ENCODE results near the gene FGD4.
"Not testable (repeated sequence)": the region's sequence is repeated elsewhere in the genome, so short reads cannot be mapped to it uniquely, and the experiment has no call there.

The FGD4 gene

DNA sequence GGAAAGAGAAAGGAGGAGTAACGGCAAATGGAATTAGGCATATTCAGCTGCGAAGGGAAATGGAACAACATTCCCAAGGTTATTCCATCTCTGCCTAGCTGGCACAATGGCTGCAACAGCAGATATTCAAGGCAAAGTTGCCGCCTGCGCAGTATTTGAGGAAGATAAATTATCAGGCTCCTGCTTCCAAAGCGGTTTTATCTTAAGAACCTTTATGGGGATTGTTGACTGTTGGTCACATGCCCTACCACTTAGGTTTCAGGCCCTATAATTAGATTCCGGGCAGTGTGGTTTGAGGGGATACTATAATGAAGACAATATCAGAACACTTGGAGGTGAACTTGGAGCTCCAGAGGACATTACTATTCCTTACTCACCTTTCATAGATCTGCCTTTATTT lies 99.7 kb downstream of the FGD4 start:
- no peak for DNase-seq

GRCh38 chr12:32501835-32502333 lies 102.5 kb downstream of the FGD4 start:
- no peak for DNase-seq

GRCh38 chr12:32502693-32503502 lies 103.5 kb downstream of the FGD4 start:
- DNase-seq = no peak

GRCh38 chr12:32503730-32504129 lies 104.4 kb downstream of the FGD4 start:
- DNase-seq = no peak

DNA sequence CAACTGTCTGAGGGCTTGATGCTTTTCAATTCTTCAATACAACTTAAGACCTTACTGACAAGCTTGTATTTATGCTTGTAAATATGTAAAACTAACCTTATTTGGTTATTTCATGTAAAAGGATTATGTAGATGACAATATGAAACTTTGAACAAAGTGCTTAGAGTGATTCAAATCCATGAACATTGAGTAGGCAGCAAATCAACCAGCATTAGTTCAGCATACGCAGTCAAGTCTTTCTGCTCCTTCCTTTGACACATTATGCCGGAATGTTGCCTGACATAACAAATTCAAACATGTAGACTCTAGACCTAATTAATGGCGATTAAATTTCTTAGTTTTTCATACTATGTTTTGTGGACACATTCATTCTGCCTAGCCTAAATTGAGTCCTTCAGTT lies 105.2 kb downstream of the FGD4 start:
- DNase-seq = no peak

DNA sequence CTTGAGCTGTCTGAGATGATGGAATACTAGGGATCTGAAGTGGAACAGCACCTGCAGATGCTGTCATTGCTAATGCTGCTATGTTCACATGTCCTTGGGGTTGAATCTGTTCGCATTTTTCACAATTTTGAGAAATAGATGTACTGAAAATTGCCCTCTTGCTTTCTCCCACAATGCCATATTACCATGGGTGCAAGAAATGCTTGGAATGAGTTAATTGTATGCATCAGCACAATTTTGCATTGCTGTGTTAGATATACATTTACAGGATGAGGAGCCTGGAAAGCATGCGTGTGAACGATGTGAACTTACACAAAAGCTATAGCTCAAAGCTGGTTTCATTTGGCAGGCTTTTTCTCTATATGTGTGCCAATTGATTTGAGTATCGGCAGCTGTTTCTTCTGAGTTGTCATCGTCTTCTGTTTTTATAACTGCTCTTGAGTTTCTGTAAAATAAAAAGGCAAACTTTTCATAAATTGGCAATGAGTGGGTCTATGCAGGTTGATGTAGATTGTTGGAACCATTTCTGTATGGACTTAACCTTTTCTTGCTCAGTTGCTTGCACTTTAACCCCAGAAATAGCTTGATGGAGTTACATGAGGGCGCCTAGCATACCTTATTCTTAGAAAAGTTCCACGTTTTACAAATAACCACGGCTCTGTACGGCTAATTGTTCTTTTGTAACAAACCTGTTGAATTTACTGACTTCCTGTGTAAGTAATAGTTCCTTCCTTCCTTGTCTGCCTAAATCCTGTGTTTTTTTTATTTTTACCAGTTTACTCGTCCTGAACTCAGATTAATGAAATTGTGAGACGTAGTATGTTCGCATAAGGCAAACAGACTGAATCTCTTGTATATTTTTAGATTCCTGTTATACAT lies 105.9 kb downstream of the FGD4 start:
- DNase-seq = no peak

GRCh38 chr12:32507096-32507941 lies 108.0 kb downstream of the FGD4 start:
- DNase-seq = not testable (repeated sequence)

GRCh38 chr12:32507942-32508320 lies 108.6 kb downstream of the FGD4 start:
- no peak for DNase-seq

DNA sequence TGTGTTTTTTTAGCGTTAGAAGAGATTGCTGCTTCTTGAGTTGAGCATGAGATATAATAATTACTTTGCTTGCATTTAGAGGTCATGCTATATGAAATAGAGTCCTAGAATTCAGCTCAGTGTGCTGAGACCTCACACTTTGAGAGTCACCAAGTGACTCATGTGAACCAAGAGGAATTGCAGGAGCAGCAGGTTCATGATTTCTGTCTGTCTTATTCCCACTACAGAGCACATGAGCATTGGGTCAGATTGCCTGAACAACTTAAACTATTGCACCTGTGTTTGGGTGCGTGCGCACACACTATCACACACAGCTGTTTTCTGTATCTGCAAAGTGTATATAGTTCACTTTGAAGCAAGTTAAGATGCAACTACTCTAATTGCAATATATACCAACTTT lies 109.3 kb downstream of the FGD4 start:
- no peak for DNase-seq

- DNase-seq = no peak
Observed at GRCh38 chr12:32509328-32510091, 110.2 kb downstream of the FGD4 start.

GRCh38 chr12:32511976-32512375 lies 112.6 kb downstream of the FGD4 start:
- not testable (repeated sequence) for DNase-seq

- no peak for DNase-seq
Observed at GRCh38 chr12:32512379-32512778, 113.0 kb downstream of the FGD4 start.

- no peak for DNase-seq
Observed at GRCh38 chr12:32512910-32513309, 113.6 kb downstream of the FGD4 start.

DNA sequence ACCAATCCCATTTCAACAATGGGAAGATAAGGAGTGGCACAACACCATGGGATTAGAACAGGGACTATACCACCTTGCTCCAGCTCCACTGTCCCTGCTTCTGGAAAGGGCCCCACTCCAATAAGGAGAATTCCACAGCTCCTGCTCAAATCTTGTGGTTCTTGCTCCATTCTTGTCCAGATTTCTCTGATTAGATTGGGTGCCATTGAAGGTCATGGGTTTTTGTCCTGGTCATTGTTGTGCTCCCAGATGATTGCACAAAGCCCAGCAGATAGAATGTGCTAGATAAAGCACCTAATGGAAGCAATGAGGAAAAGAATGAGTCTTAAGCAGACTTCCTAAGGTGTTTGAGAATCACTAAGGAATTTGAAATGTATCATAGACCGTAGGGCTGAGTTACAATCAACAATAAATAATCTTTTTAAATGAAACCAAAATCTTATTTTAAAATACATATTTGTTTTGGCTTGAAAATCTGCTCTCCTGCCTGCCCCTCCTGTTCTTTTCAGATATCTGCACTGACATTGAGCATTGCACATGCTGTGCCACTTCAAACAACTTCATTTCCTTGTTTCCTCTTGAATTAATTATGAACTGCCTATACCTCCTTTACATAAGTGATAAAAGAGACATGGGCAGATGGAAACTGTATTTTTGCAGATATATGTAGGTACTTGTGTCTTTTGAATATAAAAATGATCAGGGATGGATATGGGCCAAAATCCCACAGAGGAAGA lies 115.9 kb downstream of the FGD4 start:
- no peak for DNase-seq

GRCh38 chr12:32516230-32516629 lies 116.9 kb downstream of the FGD4 start:
- DNase-seq = no peak

GRCh38 chr12:32517966-32518365 lies 118.6 kb downstream of the FGD4 start:
- DNase-seq = no peak

- DNase-seq = no peak
Observed at GRCh38 chr12:32519047-32519446, 119.7 kb downstream of the FGD4 start.

DNA sequence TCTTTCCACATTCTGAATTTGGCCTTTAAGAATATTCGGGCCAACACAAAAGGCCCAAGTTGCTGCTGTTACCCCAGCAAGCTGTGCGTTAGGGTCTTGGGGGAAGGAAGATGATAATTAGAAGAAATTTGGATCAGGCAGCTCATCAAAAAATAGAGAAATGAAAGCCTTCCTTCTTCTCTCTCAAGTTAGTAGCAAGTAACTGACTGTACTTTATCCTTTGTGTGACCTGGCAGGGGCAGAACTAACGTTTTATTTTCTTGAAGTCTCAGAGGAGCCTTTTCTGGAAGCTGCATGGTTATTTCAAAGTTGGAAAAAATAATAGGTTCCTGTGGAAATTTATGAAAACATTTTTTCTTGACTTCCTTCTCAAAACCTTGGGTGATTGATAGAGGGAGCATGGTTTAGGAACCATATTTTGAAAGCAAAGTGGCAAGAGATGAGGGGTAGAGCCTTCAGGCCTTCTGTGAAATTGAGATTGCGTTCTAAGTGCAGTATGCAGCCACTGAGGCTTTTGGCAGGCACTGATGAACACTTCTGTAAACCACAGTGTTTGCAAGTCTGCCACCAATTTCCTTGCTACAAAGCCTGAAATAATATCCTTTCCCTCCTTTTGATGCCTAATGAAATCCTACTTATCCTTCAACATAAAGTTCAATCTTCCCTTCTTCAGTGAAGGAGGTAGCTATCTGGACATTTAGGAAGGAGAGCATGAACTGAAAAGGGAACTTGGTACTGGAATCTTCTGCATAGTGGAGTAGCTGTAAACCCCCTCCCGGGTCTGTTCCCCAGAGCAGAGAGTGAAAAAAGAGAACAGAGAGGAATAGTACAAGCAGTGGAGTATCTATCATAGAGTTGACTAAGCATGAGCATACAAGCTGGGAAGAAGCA lies 123.2 kb downstream of the FGD4 start:
- DNase-seq = no peak

DNA sequence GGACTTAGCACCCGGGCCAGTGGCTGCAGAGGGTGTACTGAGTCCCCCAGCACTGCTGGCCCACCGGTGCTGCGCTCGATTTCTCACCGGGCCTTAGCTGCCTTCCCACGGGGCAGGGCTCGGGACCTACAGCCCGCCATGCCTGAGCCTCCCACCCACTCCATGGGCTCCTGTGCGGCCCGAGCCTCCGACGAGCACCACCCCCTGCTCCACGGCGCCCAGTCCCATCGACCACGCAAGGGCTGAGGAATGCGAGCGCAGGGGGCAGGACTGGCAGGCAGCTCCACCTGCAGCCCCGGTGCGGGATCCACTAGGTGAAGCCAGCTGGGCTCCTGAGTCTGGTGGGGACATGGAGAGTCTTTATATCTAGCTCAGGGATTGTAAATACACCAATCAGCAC lies 126.4 kb downstream of the FGD4 start:
- not testable (repeated sequence) for DNase-seq

DNA sequence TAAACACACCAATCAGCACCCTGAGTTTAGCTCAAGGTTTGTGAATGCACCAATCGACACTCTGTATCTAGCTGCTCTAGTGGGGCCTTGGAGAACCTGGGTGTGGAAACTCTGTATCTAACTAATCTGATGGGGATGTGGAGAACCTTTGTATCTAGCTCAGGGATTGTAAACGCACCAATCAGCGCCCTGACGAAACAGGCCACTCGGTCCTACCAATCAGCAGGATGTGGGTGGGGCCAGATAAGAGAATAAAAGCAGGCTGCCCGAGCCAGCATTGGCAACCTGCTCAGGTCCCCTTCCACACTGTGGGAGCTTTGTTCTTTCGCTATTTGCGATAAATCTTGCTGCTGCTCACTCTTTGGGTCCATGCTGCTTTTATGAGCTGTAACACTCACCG lies 127.0 kb downstream of the FGD4 start:
- DNase-seq = not testable (repeated sequence)
